GM19455 (cell line): Measurements from ENCODE around the gene AHSG.

Experiments
- ATAC-seq: cut with Tn5 transposase; IDR thresholded peaks from one replicate; pipeline ENCODE4 v1.9.1; 2021; ENCODE audit not compliant: unreplicated experiment

Gene AHSG

GRCh38 chr3:186639778-186640472 lies 27.1 kb downstream of the AHSG start, which contains the start of gene FETUB:
Gene FETUB, plus strand, starts transcription at chr3:186640399. Its CDS starts 62 bp downstream, at chr3:186640461.
- ATAC-seq = no peak

- ATAC-seq = no peak
Measured at GRCh38 chr3:186640473-186640818, 27.6 kb downstream of the AHSG start.

- ATAC-seq = no peak
Measured at GRCh38 chr3:186640929-186641328, 28.1 kb downstream of the AHSG start.

- no peak for ATAC-seq
Measured at GRCh38 chr3:186642014-186642413, 29.2 kb downstream of the AHSG start.

GRCh38 chr3:186643493-186643892 lies 30.6 kb downstream of the AHSG start:
- ATAC-seq = no peak

- ATAC-seq = no peak
Measured at GRCh38 chr3:186644683-186645082, 31.8 kb downstream of the AHSG start.

- ATAC-seq = no peak
Measured at GRCh38 chr3:186646106-186646505, 33.2 kb downstream of the AHSG start.

GRCh38 chr3:186646841-186647240 lies 34.0 kb downstream of the AHSG start:
- ATAC-seq = no peak

- ATAC-seq = no peak
Measured at GRCh38 chr3:186648851-186649250, 36.0 kb downstream of the AHSG start.

- no peak for ATAC-seq
Measured at GRCh38 chr3:186651678-186652215, 38.9 kb downstream of the AHSG start.

- peak; percentile 95 for ATAC-seq
Measured at GRCh38 chr3:186653080-186653707, 40.3 kb downstream of the AHSG start.

- no peak for ATAC-seq
Measured at GRCh38 chr3:186653984-186654383, 41.1 kb downstream of the AHSG start.

GRCh38 chr3:186663361-186664118 lies 50.7 kb downstream of the AHSG start:
- ATAC-seq = no peak

GRCh38 chr3:186664119-186664495 lies 51.2 kb downstream of the AHSG start:
- ATAC-seq = no peak

- ATAC-seq = no peak
Measured at GRCh38 chr3:186664506-186664905, 51.6 kb downstream of the AHSG start.

GRCh38 chr3:186665625-186666188 lies 52.8 kb downstream of the AHSG start, which contains the start of gene HRG:
Gene HRG, plus strand, starts transcription at chr3:186666014. Its CDS starts 18 bp downstream, at chr3:186666032.
- no peak for ATAC-seq

- ATAC-seq = no peak
Measured at GRCh38 chr3:186668426-186668825, 55.6 kb downstream of the AHSG start.

- no peak for ATAC-seq
Measured at GRCh38 chr3:186669378-186670084, 56.7 kb downstream of the AHSG start.

GRCh38 chr3:186670155-186670554 lies 57.3 kb downstream of the AHSG start:
- ATAC-seq = no peak
